Osteocyte (in vitro differentiated cells): Measurements from ENCODE around the gene SIK3. TPM values are rescaled to one million over a fixed set of nuclear protein-coding genes. Genes with fewer than 3 reads are reported as not detected.
A peak's percentile ranks its signal among the peaks of the same experiment; 100 is the strongest.

Experiments
- DNase-seq: peaks from one replicate; pipeline ENCODE4 v3.0.0; 2021; ENCODE audit warnings: mixed read lengths; ENCODE audit not compliant: unreplicated experiment; ENCODE audit errors: extremely low spot score
- H3K27ac Mint-ChIP-seq: one replicate; pipeline ENCODE4 v1.8.0; 2021; ENCODE audit warnings: mild to moderate bottlenecking, mixed read lengths; ENCODE audit not compliant: unreplicated experiment
- H3K27me3 Mint-ChIP-seq: one replicate; pipeline ENCODE4 v1.8.0; 2021; ENCODE audit warnings: mixed read lengths; ENCODE audit not compliant: unreplicated experiment
- H3K36me3 Mint-ChIP-seq: one replicate; pipeline ENCODE4 v1.8.0; 2021; ENCODE audit warnings: mixed read lengths; ENCODE audit not compliant: unreplicated experiment
- H3K4me1 Mint-ChIP-seq: one replicate; pipeline ENCODE4 v1.8.0; 2021; ENCODE audit warnings: mixed read lengths; ENCODE audit not compliant: unreplicated experiment
- H3K4me3 Mint-ChIP-seq: one replicate; pipeline ENCODE4 v1.8.0; 2021; ENCODE audit warnings: mild to moderate bottlenecking, moderate library complexity, mixed read lengths; ENCODE audit not compliant: unreplicated experiment
- H3K9me3 Mint-ChIP-seq: one replicate; pipeline ENCODE4 v1.8.0; 2021; ENCODE audit warnings: mixed read lengths; ENCODE audit not compliant: unreplicated experiment
- CTCF ChIP-seq: fragments of 200-600 bp; sonication (generic); IDR thresholded peaks from 2 replicates; pipeline ENCODE4 v1.5.0; 2021; ENCODE audit warnings: antibody characterized with exemption, mild to moderate bottlenecking, moderate library complexity
- total RNA-seq: library from RNA; stranded (reverse); gene quantifications from 2 replicates; pipeline ENCODE4 v1.2.1, GENCODE V29; 2021

SIK3 gene
- total RNA-seq, 1 donor from 2014 or later: 29.5 TPM

DNA sequence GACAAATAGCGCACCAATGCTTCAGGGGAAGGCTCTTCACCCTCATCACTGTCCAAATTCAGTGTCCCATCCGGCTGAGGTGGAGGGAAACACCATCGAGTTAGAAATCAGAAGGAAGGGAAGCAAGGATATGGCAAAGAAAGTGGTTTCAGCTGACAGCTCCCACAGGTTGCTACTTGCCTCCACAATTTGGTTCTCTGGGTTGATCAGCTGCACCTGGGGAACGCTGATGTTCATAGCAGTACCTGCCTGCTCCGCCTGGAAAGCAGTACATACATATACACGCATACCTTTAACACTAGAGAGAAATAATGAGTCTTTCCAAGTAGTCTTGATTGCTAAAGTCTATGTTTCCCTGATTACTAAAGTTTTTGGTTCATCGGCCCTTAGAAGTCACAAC lies 223.0 kb downstream of the SIK3 start:
- Mint-ChIP-seq H3K27ac (no peak overlapping the region), H3K9me3 (no peaks in the 10 kb centered on the region), H3K4me1 (peaks cover 14% of the 10 kb centered on the region)

GRCh38 chr11:116874251-116874650 lies 224.0 kb downstream of the SIK3 start:
- Mint-ChIP-seq H3K9me3 (no peaks in the 10 kb centered on the region), H3K27me3 (no peaks in the 10 kb centered on the region), H3K36me3 (peaks cover 43% of the 10 kb centered on the region), H3K4me3 (no peak overlapping the region), H3K27ac (no peak overlapping the region), H3K4me1 (peaks cover 11% of the 10 kb centered on the region)
- no peak for TF ChIP-seq CTCF
- DNase-seq: no peak

More for the DNA sequence above, 223.0 kb downstream of the SIK3 start:
- Mint-ChIP-seq H3K27me3 (no peaks in the 10 kb centered on the region), H3K36me3 (peaks cover 37% of the 10 kb centered on the region), H3K4me3 (no peak overlapping the region)
- DNase-seq: no peak
- TF ChIP-seq CTCF: no peak

DNA sequence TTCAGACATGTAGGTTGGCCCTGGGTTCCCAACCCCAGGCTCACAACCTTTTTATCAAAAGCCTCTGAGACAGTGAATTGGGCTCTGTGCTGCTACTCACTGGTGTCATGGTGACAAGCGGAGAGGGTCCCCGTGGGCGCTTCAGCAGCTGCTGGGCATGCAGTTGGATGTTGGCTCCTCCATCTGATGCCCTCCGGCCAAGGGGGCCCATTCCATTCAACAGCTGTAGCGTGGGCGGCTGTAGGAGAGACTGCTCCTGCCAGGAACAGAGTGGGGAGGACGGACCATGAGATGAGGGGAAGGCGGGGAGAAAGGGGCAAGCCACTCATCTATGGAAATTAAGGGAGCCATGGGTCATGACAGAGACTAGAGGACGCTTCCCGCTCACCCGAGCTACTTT lies 224.8 kb downstream of the SIK3 start:
- H3K36me3 Mint-ChIP-seq: peaks cover 49% of the 10 kb centered on the region

GRCh38 chr11:116871248-116871647 lies 227.0 kb downstream of the SIK3 start:
- no peak for DNase-seq
- H3K4me3 Mint-ChIP-seq: no peak overlapping the region

More for the DNA sequence above, 224.8 kb downstream of the SIK3 start:
- Mint-ChIP-seq H3K27ac (no peak overlapping the region), H3K9me3 (no peaks in the 10 kb centered on the region), H3K4me1 (peaks cover 11% of the 10 kb centered on the region), H3K4me3 (no peak overlapping the region), H3K27me3 (no peaks in the 10 kb centered on the region)
- DNase-seq: no peak
- no peak for TF ChIP-seq CTCF

DNA sequence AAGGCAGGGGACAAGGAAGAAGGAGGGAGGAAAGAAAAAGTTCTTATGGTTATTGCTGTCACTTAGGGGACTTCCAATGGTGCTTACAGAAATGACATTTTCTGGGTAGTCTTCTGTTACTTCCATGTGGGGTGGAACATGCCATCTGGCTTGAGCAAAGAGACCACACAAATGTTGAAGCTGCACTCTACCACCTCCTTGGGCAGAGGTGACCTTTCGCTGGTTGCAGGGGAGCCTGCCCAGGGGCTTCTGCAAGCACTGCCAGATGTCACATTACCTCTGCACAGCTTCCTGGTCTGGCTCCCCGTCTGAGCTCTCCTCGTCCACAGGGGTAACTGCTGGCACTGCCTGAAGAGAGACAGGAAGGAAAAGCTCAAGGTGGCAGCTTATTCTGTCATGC lies 228.2 kb downstream of the SIK3 start:
- Mint-ChIP-seq H3K4me3 (no peak overlapping the region), H3K36me3 (peaks cover 63% of the 10 kb centered on the region), H3K4me1 (peaks cover 11% of the 10 kb centered on the region), H3K9me3 (no peaks in the 10 kb centered on the region), H3K27ac (no peak overlapping the region), H3K27me3 (no peaks in the 10 kb centered on the region)
- no peak for TF ChIP-seq CTCF
- DNase-seq: no peak

More at GRCh38 chr11:116871248-116871647, 227.0 kb downstream of the SIK3 start:
- TF ChIP-seq CTCF: no peak
- Mint-ChIP-seq H3K27ac (peak overlapping the region; percentile 68), H3K9me3 (no peaks in the 10 kb centered on the region), H3K27me3 (no peaks in the 10 kb centered on the region), H3K36me3 (peaks cover 64% of the 10 kb centered on the region), H3K4me1 (peaks cover 11% of the 10 kb centered on the region)
